ENCODE results near the gene GNG14. TPM values are rescaled to one million over a fixed set of nuclear protein-coding genes. Genes with fewer than 3 reads are reported as not detected.

Gene GNG14
- total and polyA plus RNA-seq, 2 of the 4 experiments (the other 2 are of a cell fraction), result not detected

- ChIA-PET CTCF (no interaction called here), POLR2A (ENCODE audit: unreplicated experiment) (interaction anchor here (1.0 kb wide), 1 partner anchor 9 kb away, joined by 3 read pairs; no protein-coding TSS in a partner anchor)
- dilution Hi-C loops (cut with HindIII; ENCODE audit: low sequenced_read_pairs, unreplicated experiment) (no loop called here), in situ Hi-C loops (cut with MboI; ENCODE audit: low sequenced_read_pairs) (loop anchor here (5.0 kb wide), 1 partner anchor 105 kb away; no protein-coding TSS in a partner anchor), intact Hi-C loops (cut with micrococcal nuclease) (loop anchor here (1.0 to 5.0 kb wide), 3 partner anchors 108 to 790 kb away; no protein-coding TSS in a partner anchor)
- H3K27me3 ChIP-seq (ENCODE audit: control insufficient read depth, insufficient read depth, low read length), result no peaks in the 10 kb centered on the region
- H3K4ac ChIP-seq (ENCODE audit: low read depth, low read length), result no peak overlapping the region
- H2AK9ac ChIP-seq (replicated peaks; ENCODE audit: low read depth, low read length, poor library complexity), result no peak overlapping the region
- no peak for TF ChIP-seq RFX5 (IDR thresholded peaks at IDR 0.05; ENCODE audit: low read depth, low read length)
- no peak for TF ChIP-seq CEBPB (IDR thresholded peaks at IDR 0.05; ENCODE audit: low read depth, low read length)
- no peak for TF ChIP-seq RAD21 (IDR thresholded peaks at IDR 0.05; ENCODE audit: low read length)
- no peak for TF ChIP-seq CTCF (conservative IDR thresholded peaks at IDR 0.05; ENCODE audit: low read depth, low read length)
- TF ChIP-seq BHLHE40 (IDR thresholded peaks at IDR 0.05; ENCODE audit: low read depth, low read length), result no peak
- no peak for TF ChIP-seq SMC3 (IDR thresholded peaks at IDR 0.05; ENCODE audit: low read depth, low read length)
- TF ChIP-seq USF2 (IDR thresholded peaks at IDR 0.05; ENCODE audit: low read depth, low read length), result no peak
- no peak for TF ChIP-seq FOS (IDR thresholded peaks at IDR 0.05; ENCODE audit: low read depth, low read length)
- TF ChIP-seq CHD1 (IDR thresholded peaks at IDR 0.05; ENCODE audit: low read depth, low read length), result no peak
- TF ChIP-seq RCOR1 (IDR thresholded peaks at IDR 0.05; ENCODE audit: insufficient replicate concordance, low read length), result no peak
- no peak for TF ChIP-seq ELK1 (IDR thresholded peaks at IDR 0.05; ENCODE audit: borderline replicate concordance, low read depth, low read length)
- peaks cover 15% of the 10 kb centered on the region for H4K20me1 ChIP-seq (ENCODE audit: insufficient read depth, low read length)
- H3K9me1 ChIP-seq (ENCODE audit: insufficient read depth, low read length), result 0 out of 2 replicates have a peak, but pooled peaks cover 3% of the 10 kb centered on the region
- H4K8ac ChIP-seq (ENCODE audit: low read depth in 2 of 2, low read length in 2 of 2), result no peak overlapping the region
- H3K9ac ChIP-seq (ENCODE audit: low read depth, low read length), result no peak overlapping the region
- ATAC-seq (ENCODE audit: low read depth), result no peak
- H2BK5ac ChIP-seq (ENCODE audit: low read depth, low read length, poor library complexity, severe bottlenecking), result no peak overlapping the region
- peaks cover 7% of the 10 kb centered on the region for H3K4me1 ChIP-seq (ENCODE audit: control insufficient read depth, insufficient read depth, low read length)
- 100% methylated on average over 1 of the region's 10 CpGs; no CpG with 5 or more reads in 1 of the 2 experiments for WGBS, 2 experiments (ENCODE audit: extremely low coverage in 2 of 2, insufficient read length in 1 of 2)
- H3K4me2 ChIP-seq (ENCODE audit: low read depth, low read length), result no peak overlapping the region
- no peak overlapping the region for H3K14ac ChIP-seq (replicated peaks; ENCODE audit: low read depth, low read length)
- no peak overlapping the region for H4K5ac ChIP-seq (ENCODE audit: low read depth, low read length)
- H3K79me1 ChIP-seq (ENCODE audit: low read depth in 1 of 2, low read length in 2 of 2), result peaks cover 19 to 62% of the 10 kb centered on the region in 2 experiments
- BruUV-seq (replicated peaks), result no TSS peak
- H2BK20ac ChIP-seq (ENCODE audit: low read depth, low read length), result no peak overlapping the region
- H3K36me3 ChIP-seq (ENCODE audit: control insufficient read depth, insufficient read depth, low read length), result peaks cover 35% of the 10 kb centered on the region
- no peak overlapping the region for H2AFZ ChIP-seq (replicated peaks; ENCODE audit: low read length, poor library complexity)
- no peaks in the 10 kb centered on the region for H3K9me3 ChIP-seq (ENCODE audit: control insufficient read depth, insufficient read depth, low read length)
- H4K91ac ChIP-seq (ENCODE audit: insufficient read depth, low read depth, low read length), result no peak overlapping the region
- H3K27ac ChIP-seq (ENCODE audit: insufficient read depth, low read length), result no peak overlapping the region
- H3K4me3 ChIP-seq (ENCODE audit: insufficient read depth, low read depth, low read length), result no peak overlapping the region
- H3K18ac ChIP-seq (ENCODE audit: low read depth, low read length), result no peak overlapping the region
- H3K23ac ChIP-seq (ENCODE audit: low read depth, low read length), result no peak overlapping the region
- no peak overlapping the region for H3K56ac ChIP-seq (ENCODE audit: extremely low read depth, insufficient read depth, low read length)
- H2AK5ac ChIP-seq (ENCODE audit: low read depth, low read length), result no peak overlapping the region
- no peak for DNase-seq
- H2BK15ac ChIP-seq (ENCODE audit: low read depth, low read length), result no peak overlapping the region
- H2BK120ac ChIP-seq (ENCODE audit: low read depth, low read length), result no peak overlapping the region
Measured at GRCh38 chr19:12672744-12673143, 15.1 kb upstream of the GNG14 start.

All from IMR-90 (cell line).